Esophagus muscularis mucosa (tissue), 4 donors: ENCODE data around the gene FUT8. TPM values are rescaled to one million over a fixed set of nuclear protein-coding genes. Genes with fewer than 3 reads are reported as not detected.

Source experiments
- DNase-seq: peaks from one replicate; pipeline ENCODE4 v3.0.0-alpha.2; 2017; ENCODE audit errors: extremely low spot score
- H3K27ac ChIP-seq, 4 donors: fragments of 200-600 bp; sonication (generic); replicated peaks in 1 of 4; 1 replicate in 3 of 4; 2 replicates in 1 of 4; pipeline ENCODE4 v1.5.1; 2016 to 2019; ENCODE audit warnings: mild to moderate bottlenecking in 1 of 4
- H3K27me3 ChIP-seq, 4 donors: fragments of 200-600 bp; sonication (generic); one replicate each; pipeline versions ENCODE4 v1.5.1 to v1.6.0; 2016 to 2019
- H3K36me3 ChIP-seq, 4 donors: fragments of 200-600 bp; sonication (generic); one replicate each; pipeline ENCODE4 v1.5.1; 2016 to 2019
- H3K4me1 ChIP-seq, 4 donors: fragments of 200-600 bp; sonication (generic); one replicate each; pipeline ENCODE4 v1.5.1; 2016 to 2019
- H3K4me3 ChIP-seq, 4 donors: fragments of 200-600 bp; sonication (generic); 1 replicate in 2 of 4; 2 replicates in 2 of 4; pipeline ENCODE4 v1.5.1; 2016 to 2019; ENCODE audit warnings: mild to moderate bottlenecking in 4 of 4, moderate library complexity in 1 of 4
- H3K9me3 ChIP-seq, 4 donors: fragments of 200-600 bp; sonication (generic); 1 replicate in 3 of 4; 2 replicates in 1 of 4; pipeline ENCODE4 v1.5.1; 2016 to 2019
- EP300 ChIP-seq: sonication (generic); formaldehyde crosslinking; IDR thresholded peaks from one replicate; pipeline ENCODE4 v1.6.1; 2017; ENCODE audit warnings: antibody characterized with exemption
- POLR2A ChIP-seq: fragments of 450-650 bp; IDR thresholded peaks from one replicate; pipeline ENCODE4 v1.6.1; 2017; ENCODE audit warnings: antibody characterized with exemption, moderate library complexity, mild to moderate bottlenecking, low read depth
- POLR2AphosphoS5 ChIP-seq, 2 donors: sonication (generic); formaldehyde crosslinking; IDR thresholded peaks; one replicate each; pipeline ENCODE4 v1.6.1; 2017; ENCODE audit warnings: antibody characterized with exemption in 2 of 2
- WGBS: methylation state at CpG from one replicate; pipeline ENCODE4 v1.1.5; 2018; 5-methylcytosine and 5-hydroxymethylcytosine counted together
- intact Hi-C: fragments of 100-400 bp; cut with DNase I; formaldehyde crosslinking; loops from one replicate; pipeline ENCODE4 v1.15.1; 2023
- total RNA-seq, 4 donors: library from RNA; depleted of rRNA; stranded (reverse); fragments of >200 nt; gene quantifications; one replicate each; pipeline versions ENCODE4 v1.1.0 to v1.2.1, GENCODE V29; 2016
- TF ChIP-seq, protein P1 (sequence below), 3 experiments: fragments of 200-600 bp in 2 of 3; fragments of 450-650 bp in 1 of 3; sonication (generic) in 2 of 3; IDR thresholded peaks; one replicate each; pipeline ENCODE4 v1.5.1; 2017 to 2019; ENCODE audit warnings: antibody characterized with exemption in 3 of 3, mild to moderate bottlenecking in 2 of 3, moderate library complexity in 1 of 3

Gene FUT8
- total RNA-seq, 4 donors from 2014 or later, result 12.8 to 22.2 (median 20.1) TPM

DNA sequence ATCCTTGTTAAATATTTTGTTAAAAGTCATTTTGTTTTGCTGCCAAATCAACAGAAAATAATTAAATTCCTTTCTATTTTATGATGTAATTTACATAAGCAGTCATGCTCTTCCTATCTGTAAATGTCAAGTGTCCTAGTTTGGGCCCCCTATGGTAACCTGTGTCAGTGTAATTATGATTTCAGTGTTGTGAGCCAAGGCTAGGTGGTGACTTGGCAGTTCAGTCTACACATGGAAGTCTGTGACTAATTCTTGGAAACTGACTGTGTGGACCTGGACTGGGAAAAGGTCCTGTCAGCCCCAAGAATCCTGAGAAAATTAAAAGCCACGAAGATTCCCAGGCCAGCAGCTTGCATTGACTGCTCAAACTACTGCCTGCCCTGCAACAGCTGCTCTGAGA lies 371.0 kb downstream of the FUT8 start:
- Histone ChIP-seq H3K27ac (no peak overlapping the region), H3K9me3 (no peaks in the 10 kb centered on the region), H3K36me3 (no peaks in the 10 kb centered on the region), H3K4me3 (no peak overlapping the region), H3K4me1 (no peaks in the 10 kb centered on the region), H3K27me3 (no peaks in the 10 kb centered on the region)
- TF ChIP-seq POLR2AphosphoS5 (IDR thresholded peaks at IDR 0.05) (no peak), EP300 (no peak), POLR2A (no peak)
- TF ChIP-seq, protein P1, sequence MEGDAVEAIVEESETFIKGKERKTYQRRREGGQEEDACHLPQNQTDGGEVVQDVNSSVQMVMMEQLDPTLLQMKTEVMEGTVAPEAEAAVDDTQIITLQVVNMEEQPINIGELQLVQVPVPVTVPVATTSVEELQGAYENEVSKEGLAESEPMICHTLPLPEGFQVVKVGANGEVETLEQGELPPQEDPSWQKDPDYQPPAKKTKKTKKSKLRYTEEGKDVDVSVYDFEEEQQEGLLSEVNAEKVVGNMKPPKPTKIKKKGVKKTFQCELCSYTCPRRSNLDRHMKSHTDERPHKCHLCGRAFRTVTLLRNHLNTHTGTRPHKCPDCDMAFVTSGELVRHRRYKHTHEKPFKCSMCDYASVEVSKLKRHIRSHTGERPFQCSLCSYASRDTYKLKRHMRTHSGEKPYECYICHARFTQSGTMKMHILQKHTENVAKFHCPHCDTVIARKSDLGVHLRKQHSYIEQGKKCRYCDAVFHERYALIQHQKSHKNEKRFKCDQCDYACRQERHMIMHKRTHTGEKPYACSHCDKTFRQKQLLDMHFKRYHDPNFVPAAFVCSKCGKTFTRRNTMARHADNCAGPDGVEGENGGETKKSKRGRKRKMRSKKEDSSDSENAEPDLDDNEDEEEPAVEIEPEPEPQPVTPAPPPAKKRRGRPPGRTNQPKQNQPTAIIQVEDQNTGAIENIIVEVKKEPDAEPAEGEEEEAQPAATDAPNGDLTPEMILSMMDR (IDR thresholded peaks at IDR 0.05), result no peak
- no peak for DNase-seq
- WGBS, result 63% methylated on average over 1 of the region's 1 CpG
- intact Hi-C loops, result no loop called here

DNA sequence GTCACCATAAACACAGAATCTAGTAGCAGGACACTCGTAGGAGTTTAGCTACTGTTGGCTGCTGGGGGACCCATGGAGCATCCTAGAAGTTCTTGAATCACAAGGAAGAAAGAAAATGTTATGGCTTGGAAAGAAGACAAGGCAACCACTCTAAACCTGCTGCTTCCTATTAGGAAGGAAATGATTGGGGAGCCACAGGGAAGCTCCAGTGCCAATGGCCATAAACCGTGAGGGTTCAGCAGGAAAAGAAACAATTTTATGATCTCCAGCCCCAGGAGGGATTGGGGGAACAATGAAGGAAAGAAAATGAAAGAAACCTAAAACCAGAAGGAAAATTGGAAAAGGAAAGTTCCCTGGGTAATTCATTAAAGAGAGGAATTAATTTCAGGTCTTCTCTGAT lies 372.0 kb downstream of the FUT8 start:
- intact Hi-C loops, result no loop called here
- Histone ChIP-seq H3K4me3 (no peak overlapping the region), H3K27ac (no peak overlapping the region), H3K36me3 (no peaks in the 10 kb centered on the region), H3K4me1 (no peaks in the 10 kb centered on the region), H3K27me3 (no peaks in the 10 kb centered on the region), H3K9me3 (no peaks in the 10 kb centered on the region)
- TF ChIP-seq POLR2A (no peak), POLR2AphosphoS5 (IDR thresholded peaks at IDR 0.05) (no peak), EP300 (no peak)
- TF ChIP-seq, protein P1 (IDR thresholded peaks at IDR 0.05), result no peak
- no peak for DNase-seq
- WGBS, result 85% methylated on average over 2 of the region's 2 CpGs

DNA sequence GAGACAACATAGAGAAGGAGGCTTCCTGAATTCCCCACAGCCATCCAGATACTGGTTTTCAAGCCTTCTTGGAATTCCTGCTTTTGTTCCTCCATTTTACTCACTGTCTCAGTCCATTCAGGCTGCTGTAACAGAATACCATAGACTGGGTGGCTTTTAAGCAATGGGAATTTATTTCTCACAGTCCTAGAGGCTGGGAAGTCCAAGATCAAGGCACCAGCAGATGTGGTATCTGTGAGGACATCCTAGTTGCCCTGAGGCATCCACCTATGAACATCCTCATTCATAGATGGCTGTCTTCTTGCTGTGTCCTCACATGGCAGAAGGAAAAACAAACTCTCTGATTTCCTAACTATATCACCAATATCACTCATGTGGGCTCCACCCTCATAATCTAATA lies 374.9 kb downstream of the FUT8 start:
- intact Hi-C loops, result no loop called here
- Histone ChIP-seq H3K36me3 (no peaks in the 10 kb centered on the region), H3K27me3 (peaks cover 0 to 11% (median 0%) of the 10 kb centered on the region in 4 donors), H3K27ac (no peak overlapping the region), H3K4me3 (no peak overlapping the region), H3K4me1 (no peaks in the 10 kb centered on the region), H3K9me3 (no peaks in the 10 kb centered on the region)
- TF ChIP-seq, protein P1 (IDR thresholded peaks at IDR 0.05), result no peak
- no peak for TF ChIP-seq POLR2A
- TF ChIP-seq POLR2AphosphoS5 (IDR thresholded peaks at IDR 0.05), result no peak
- TF ChIP-seq EP300, result no peak
- no peak for DNase-seq

DNA sequence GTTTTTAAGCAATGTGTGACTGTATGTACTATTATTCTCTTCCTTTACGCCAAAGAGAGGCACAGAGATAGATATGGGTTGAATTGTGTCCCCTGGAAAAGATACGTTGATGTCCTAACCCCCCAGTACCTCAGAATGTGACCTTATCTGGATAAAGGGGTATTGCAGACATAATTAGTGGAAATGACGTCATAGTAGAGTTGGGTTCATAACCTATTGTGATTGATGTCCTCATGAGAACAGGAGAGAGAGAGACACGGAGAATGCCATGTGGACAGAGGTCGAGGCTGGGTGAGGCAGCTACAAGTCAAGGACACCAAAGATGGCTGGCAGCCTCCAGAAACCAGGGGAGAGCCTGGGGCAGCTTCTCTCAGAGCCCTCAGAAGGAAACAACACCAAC lies 376.3 kb downstream of the FUT8 start:
- no peak for DNase-seq
- Histone ChIP-seq H3K9me3 (no peaks in the 10 kb centered on the region), H3K27me3 (peaks cover 0 to 11% (median 0%) of the 10 kb centered on the region in 4 donors), H3K4me3 (no peak overlapping the region), H3K4me1 (no peaks in the 10 kb centered on the region), H3K27ac (no peak overlapping the region), H3K36me3 (no peaks in the 10 kb centered on the region)
- WGBS, result 91% methylated on average over 4 of the region's 5 CpGs
- intact Hi-C loops, result no loop called here
- TF ChIP-seq, protein P1 (IDR thresholded peaks at IDR 0.05), result no peak
- TF ChIP-seq POLR2AphosphoS5 (IDR thresholded peaks at IDR 0.05), result no peak
- no peak for TF ChIP-seq EP300
- no peak for TF ChIP-seq POLR2A

DNA sequence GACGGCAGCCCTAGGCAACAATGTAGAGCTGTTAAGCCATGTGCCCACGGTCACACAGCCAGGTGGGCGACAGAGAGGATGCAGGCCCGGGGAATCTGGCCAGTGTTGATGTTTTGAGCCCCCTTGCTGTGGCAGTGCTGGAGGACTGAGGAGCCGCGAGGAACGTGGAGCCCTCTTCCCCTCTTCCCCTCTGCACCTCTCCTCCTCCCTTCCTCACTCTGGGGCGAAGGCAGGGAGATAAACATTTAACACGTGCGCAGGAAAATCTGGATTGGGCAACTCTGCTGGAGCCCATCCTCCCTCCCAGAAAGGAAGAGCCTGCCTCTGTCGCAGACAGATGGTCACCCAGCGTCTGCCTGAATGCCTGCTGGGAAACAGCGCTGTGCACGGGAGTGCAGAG lies 376.8 kb downstream of the FUT8 start:
- DNase-seq, result no peak
- Histone ChIP-seq H3K4me1 (no peaks in the 10 kb centered on the region), H3K27ac (no peak overlapping the region), H3K36me3 (no peaks in the 10 kb centered on the region), H3K9me3 (no peaks in the 10 kb centered on the region), H3K27me3 (peaks cover 0 to 11% (median 0%) of the 10 kb centered on the region in 4 donors), H3K4me3 (no peak overlapping the region)
- intact Hi-C loops, result no loop called here
- 44% methylated on average over 13 of the region's 14 CpGs for WGBS
- TF ChIP-seq, protein P1 (IDR thresholded peaks at IDR 0.05), result no peak
- no peak for TF ChIP-seq EP300
- no peak for TF ChIP-seq POLR2AphosphoS5 (IDR thresholded peaks at IDR 0.05)
- TF ChIP-seq POLR2A, result no peak
